SK-N-SH (cell line): ENCODE results near the gene ROR2. TPM values are rescaled to one million over a fixed set of nuclear protein-coding genes. Genes with fewer than 3 reads are reported as not detected.

Experiments
- CTCF ChIA-PET: fragments of 300-600, 350-600 bp; formaldehyde crosslinking; extraction: SDS; loops from one replicate; lab custom pipeline; 2021; lab: Yijun Ruan, JAX
- POLR2A ChIA-PET: fragments of 350-600 bp; sonication (Branson Sonifier 250); formaldehyde crosslinking; extraction: SDS; loops from one replicate; lab custom pipeline; 2020; ENCODE audit warnings: antibody characterized with exemption, inconsistent platforms; lab: Yijun Ruan, JAX
- DNase-seq: peaks from one replicate; pipeline ENCODE4 v3.0.0; 2012
- H2AFZ ChIP-seq: fragments of 200-600 bp; sonication (generic); 2 replicates; pipeline ENCODE4 v1.8.1; 2016; ENCODE audit warnings: antibody characterized with exemption, mild to moderate bottlenecking, low read depth
- H3F3A ChIP-seq: fragments of 200-600 bp; sonication (generic); replicated peaks from 2 replicates; pipeline ENCODE3; 2016; ENCODE audit warnings: antibody characterized with exemption, mild to moderate bottlenecking; ENCODE audit not compliant: insufficient read depth
- H3K27ac ChIP-seq, 2 experiments: fragments of 200-500 bp in 1 of 2; fragments of 200-600 bp in 1 of 2; sonication (Bioruptor generic) in 1 of 2; sonication (generic), shearing (Covaris generic) in 1 of 2; 2 replicates each; pipeline versions ENCODE4 v1.5.1 to v1.6.1; 2014 to 2016; ENCODE audit warnings: low read depth in 2 of 2, inconsistent platforms in 1 of 2, low read length in 1 of 2, mild to moderate bottlenecking in 1 of 2, mixed read lengths in 1 of 2
- H3K27me3 ChIP-seq: fragments of 200-600 bp; sonication (generic), shearing (Covaris generic); 2 replicates; pipeline ENCODE4 v1.6.1; 2016; ENCODE audit warnings: mixed run types; ENCODE audit not compliant: insufficient read depth
- H3K36me3 ChIP-seq, 2 experiments: fragments of 200-500 bp in 1 of 2; fragments of 200-600 bp in 1 of 2; sonication (Bioruptor generic) in 1 of 2; sonication (generic) in 1 of 2; replicated peaks in 1 of 2; 2 replicates each; pipeline versions ENCODE3 to v1.5.1; 2014 to 2016; ENCODE audit warnings: low read length in 1 of 2, mild to moderate bottlenecking in 1 of 2; ENCODE audit not compliant: insufficient read depth in 2 of 2, control insufficient read depth in 1 of 2
- H3K4me1 ChIP-seq, 2 experiments: fragments of 200-500 bp in 1 of 2; fragments of 200-600 bp in 1 of 2; sonication (Bioruptor generic) in 1 of 2; sonication (generic), shearing (Covaris generic) in 1 of 2; 2 replicates each; pipeline versions ENCODE4 v1.5.1 to v1.6.1; 2014 to 2016; ENCODE audit warnings: low read depth in 1 of 2, low read length in 1 of 2, mixed run types in 1 of 2; ENCODE audit not compliant: insufficient read depth in 2 of 2, control insufficient read depth in 1 of 2
- H3K4me2 ChIP-seq: fragments of 200-600 bp; sonication (generic), shearing (Covaris generic); 2 replicates; pipeline ENCODE4 v1.6.1; 2017; ENCODE audit warnings: mixed run types
- H3K4me3 ChIP-seq, 2 experiments: fragments of 200-500 bp in 1 of 2; fragments of 200-600 bp in 1 of 2; sonication (Bioruptor generic) in 1 of 2; sonication (generic), shearing (Covaris generic) in 1 of 2; 2 replicates each; pipeline versions ENCODE4 v1.5.1 to v1.8.1; 2014 to 2016; ENCODE audit warnings: low read depth in 2 of 2, inconsistent platforms in 1 of 2, low read length in 1 of 2, mild to moderate bottlenecking in 1 of 2, mixed read lengths in 1 of 2, moderate library complexity in 1 of 2
- H3K79me2 ChIP-seq: fragments of 200-600 bp; sonication (generic); 2 replicates; pipeline ENCODE4 v1.8.1; 2017; ENCODE audit warnings: mild to moderate bottlenecking; ENCODE audit not compliant: insufficient read depth
- H3K9ac ChIP-seq: fragments of 200-600 bp; sonication (generic); 2 replicates; pipeline ENCODE4 v1.6.1; 2017; ENCODE audit warnings: mixed run types
- H3K9me2 ChIP-seq: fragments of 200-600 bp; sonication (generic); 2 replicates; pipeline ENCODE4 v1.6.1; 2017; ENCODE audit warnings: mixed run types
- H3K9me3 ChIP-seq: fragments of 200-600 bp; sonication (generic); 2 replicates; pipeline ENCODE4 v1.6.1; 2017; ENCODE audit warnings: mixed run types, mild to moderate bottlenecking, moderate library complexity
- H4K20me1 ChIP-seq: fragments of 200-600 bp; sonication (generic); 2 replicates; pipeline ENCODE4 v1.6.1; 2017; ENCODE audit warnings: mild to moderate bottlenecking, mixed run types; ENCODE audit not compliant: insufficient read depth
- CHD2 ChIP-seq: fragments of 150-350 bp; IDR thresholded peaks from 2 replicates; pipeline ENCODE4 v1.6.1; 2018; ENCODE audit warnings: low read length; ENCODE audit not compliant: partially characterized antibody
- CTCF ChIP-seq: fragments of 200-600 bp; sonication (generic); IDR thresholded peaks from 2 replicates; pipeline ENCODE4 v1.6.1; 2017; ENCODE audit warnings: antibody characterized with exemption, mild to moderate bottlenecking, moderate library complexity
- ELF1 ChIP-seq: IDR thresholded peaks from 2 replicates; pipeline ENCODE4 v1.4.0; 2012
- GABPA ChIP-seq: IDR thresholded peaks from 2 replicates; pipeline ENCODE4 v1.4.0; 2012; ENCODE audit warnings: low read depth, mild to moderate bottlenecking
- GATA2 ChIP-seq: sonication (generic); formaldehyde crosslinking; IDR thresholded peaks from 2 replicates; pipeline ENCODE4 v1.5.0; 2020; ENCODE audit warnings: mild to moderate bottlenecking, missing genetic modification reagents
- MAX ChIP-seq: IDR thresholded peaks from 2 replicates; pipeline ENCODE4 v1.4.0; 2012; ENCODE audit warnings: low read depth
- MXI1 ChIP-seq: IDR thresholded peaks from 2 replicates; pipeline ENCODE4 v1.6.1; 2012; ENCODE audit warnings: mild to moderate bottlenecking, low read depth, low read length, improper control_type of control experiment
- NFIC ChIP-seq: IDR thresholded peaks from 2 replicates; pipeline ENCODE4 v1.4.0; 2012; ENCODE audit warnings: borderline replicate concordance
- NRF1 ChIP-seq: IDR thresholded peaks from 2 replicates; pipeline ENCODE4 v1.6.1; 2012; ENCODE audit warnings: low read depth, mild to moderate bottlenecking, low read length
- POLR2AphosphoS5 ChIP-seq: IDR thresholded peaks from 2 replicates; pipeline ENCODE4 v1.6.1; 2012; ENCODE audit warnings: low read depth, low read length
- RAD21 ChIP-seq: IDR thresholded peaks from 2 replicates; pipeline ENCODE4 v1.6.1; 2012; ENCODE audit warnings: mild to moderate bottlenecking, low read length
- RFX5 ChIP-seq: IDR thresholded peaks from 2 replicates; pipeline ENCODE4 v1.6.1; 2012; ENCODE audit warnings: mild to moderate bottlenecking, improper control_type of control experiment, low read length
- SIN3A ChIP-seq: IDR thresholded peaks from 2 replicates; pipeline ENCODE4 v1.6.1; 2012; ENCODE audit warnings: low read depth, mild to moderate bottlenecking, low read length, moderate library complexity, borderline replicate concordance
- SMC3 ChIP-seq: IDR thresholded peaks from 2 replicates; pipeline ENCODE4 v1.6.1; 2012; ENCODE audit warnings: low read depth, low read length, improper control_type of control experiment
- TAF1 ChIP-seq: IDR thresholded peaks from 2 replicates; pipeline ENCODE4 v1.6.1; 2012; ENCODE audit warnings: low read depth, mild to moderate bottlenecking, low read length, moderate library complexity, borderline replicate concordance
- TEAD4 ChIP-seq: IDR thresholded peaks from 2 replicates; pipeline ENCODE4 v1.4.0; 2012; ENCODE audit warnings: mild to moderate bottlenecking, borderline replicate concordance; ENCODE audit not compliant: insufficient read depth
- USF1 ChIP-seq: IDR thresholded peaks from 2 replicates; pipeline ENCODE4 v1.4.0; 2012; ENCODE audit warnings: low read depth, borderline replicate concordance
- YY1 ChIP-seq: IDR thresholded peaks from 2 replicates; pipeline ENCODE4 v1.4.0; 2012; ENCODE audit warnings: low read depth, mild to moderate bottlenecking
- ZBTB33 ChIP-seq: IDR thresholded peaks from 2 replicates; pipeline ENCODE4 v1.4.0; 2012; ENCODE audit warnings: low read depth, borderline replicate concordance
- WGBS: methylation state at CpG from one replicate; pipeline ENCODE4 v1.1.6; 2017; ENCODE audit warnings: low lambda C conversion rate; 5-methylcytosine and 5-hydroxymethylcytosine counted together
- polyA plus RNA-seq, 3 experiments: library from polyadenylated mRNA; depleted of rRNA; stranded (reverse); fragments of >200 nt; gene quantifications; 2 replicates each; pipeline ENCODE4 v1.2.3, GENCODE V29; 2012
- TF ChIP-seq, protein P1 (sequence below): IDR thresholded peaks from 2 replicates; pipeline ENCODE4; 2012

Gene ROR2
- polyA plus RNA-seq, 1 of the 3 experiments (the other 2 are of a cell fraction) = 0.43 TPM

- Histone ChIP-seq H3K9me2 (no peaks in the 10 kb centered on the region), H3K36me3 (no peaks in the 10 kb centered on the region), H3K9ac (no peak overlapping the region), H3K4me1 (peaks cover 0 to 4% of the 10 kb centered on the region in 2 experiments; a peak in 2 of 4 replicates), H3K4me3 (no peak overlapping the region), H3F3A (no peaks in the 10 kb centered on the region), H3K79me2 (no peaks in the 10 kb centered on the region), H3K27me3 (no peaks in the 10 kb centered on the region; the same call in 1 of the 2 replicates), H3K9me3 (no peaks in the 10 kb centered on the region), H3K4me2 (no peak overlapping the region), H4K20me1 (no peaks in the 10 kb centered on the region), H2AFZ (no peak overlapping the region), H3K27ac (no peak overlapping the region)
- POLR2A ChIA-PET = no interaction called here
- TF ChIP-seq ZBTB33 (no peak), TAF1 (no peak), TEAD4 (no peak), ELF1 (no peak), CTCF (no peak), USF1 (no peak), GATA2 (no peak), RAD21 (no peak), MXI1 (no peak), YY1 (no peak)
- TF ChIP-seq, protein P1, sequence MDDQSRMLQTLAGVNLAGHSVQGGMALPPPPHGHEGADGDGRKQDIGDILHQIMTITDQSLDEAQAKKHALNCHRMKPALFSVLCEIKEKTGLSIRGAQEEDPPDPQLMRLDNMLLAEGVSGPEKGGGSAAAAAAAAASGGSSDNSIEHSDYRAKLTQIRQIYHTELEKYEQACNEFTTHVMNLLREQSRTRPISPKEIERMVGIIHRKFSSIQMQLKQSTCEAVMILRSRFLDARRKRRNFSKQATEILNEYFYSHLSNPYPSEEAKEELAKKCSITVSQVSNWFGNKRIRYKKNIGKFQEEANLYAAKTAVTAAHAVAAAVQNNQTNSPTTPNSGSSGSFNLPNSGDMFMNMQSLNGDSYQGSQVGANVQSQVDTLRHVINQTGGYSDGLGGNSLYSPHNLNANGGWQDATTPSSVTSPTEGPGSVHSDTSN = no peak
- no peak for DNase-seq
- 64% methylated on average over 6 of the region's 6 CpGs for WGBS
- CTCF ChIA-PET = interaction anchor here (1.0 to 1.5 kb wide), 4 partner anchors 8 to 749 kb away, joined by 3 to 4 read pairs (median 3); no protein-coding TSS in a partner anchor
These were observed 286.2 kb downstream of the ROR2 start for GRCh38 chr9:91663858-91664257.

DNA sequence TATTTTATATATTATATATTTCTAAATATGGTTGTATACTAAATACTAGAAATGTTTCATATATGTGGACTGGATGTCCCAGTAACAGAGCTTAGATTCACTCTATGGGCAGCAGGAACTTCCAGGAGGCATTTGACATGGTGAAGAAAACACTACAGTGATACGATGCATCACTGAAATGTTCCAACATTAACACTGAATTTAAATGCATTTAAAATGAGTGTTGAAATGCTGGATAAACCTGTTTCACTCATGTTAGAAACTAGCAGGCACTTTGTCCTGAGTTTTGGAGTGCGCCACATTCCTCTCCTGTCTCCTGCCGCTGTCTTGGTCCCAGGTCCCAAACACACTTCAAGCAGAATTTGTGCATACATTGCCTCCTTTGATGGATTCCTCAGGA is 288.6 kb downstream of the ROR2 start:
- H3K9ac ChIP-seq = no peak overlapping the region
- ChIA-PET CTCF (interaction anchor here (1.2 to 4.4 kb wide), 3 partner anchors 9 to 67 kb away, joined by 3 to 38 read pairs (median 13); no protein-coding TSS in a partner anchor), POLR2A (no interaction called here)
- H4K20me1 ChIP-seq = no peaks in the 10 kb centered on the region
- H3K27ac ChIP-seq = no peak overlapping the region
- no peaks in the 10 kb centered on the region for H3F3A ChIP-seq
- H3K4me1 ChIP-seq = peaks cover 0 to 4% of the 10 kb centered on the region in 2 experiments; a peak in 2 of 4 replicates
- H3K4me2 ChIP-seq = no peak overlapping the region
- TF ChIP-seq POLR2AphosphoS5 = no peak
- no peak for TF ChIP-seq SIN3A
- TF ChIP-seq, protein P1 = no peak
- no peak for TF ChIP-seq CHD2
- TF ChIP-seq TAF1 = no peak
- TF ChIP-seq RAD21 = no peak
- no peak for TF ChIP-seq MXI1
- TF ChIP-seq RFX5 = no peak
- no peak for TF ChIP-seq MAX
- no peak for TF ChIP-seq SMC3
- no peak for TF ChIP-seq NRF1
- TF ChIP-seq NFIC = no peak
- no peak for TF ChIP-seq GABPA
- no peaks in the 10 kb centered on the region for H3K9me2 ChIP-seq
- 89% methylated on average over 3 of the region's 3 CpGs for WGBS
- H3K27me3 ChIP-seq = no peaks in the 10 kb centered on the region; the same call in 1 of the 2 replicates
- H2AFZ ChIP-seq = no peak overlapping the region
- no peaks in the 10 kb centered on the region for H3K9me3 ChIP-seq
- no peaks in the 10 kb centered on the region for H3K79me2 ChIP-seq
- H3K36me3 ChIP-seq = no peaks in the 10 kb centered on the region
- no peak for DNase-seq
- H3K4me3 ChIP-seq = no peak overlapping the region
